OCI-LY3 (cell line): Measurements from ENCODE around the gene RAB6A.

ENCODE experiments used
- CTCF ChIP-seq: fragments of 200-600, 300-600 bp; sonication (generic); IDR thresholded peaks from 2 replicates; pipeline ENCODE4 v1.5.1; 2014; ENCODE audit warnings: antibody characterized with exemption, low read length, low read depth
- EZH2phosphoT487 ChIP-seq: fragments of 200-600 bp; shearing (Covaris generic); IDR thresholded peaks from 2 replicates; pipeline ENCODE4 v1.6.1; 2018; ENCODE audit warnings: antibody characterized with exemption, mixed run types, low read depth

- TF ChIP-seq CTCF = no peak
- no peak for TF ChIP-seq EZH2phosphoT487
Observed at GRCh38 chr11:73652856-73653559, 107.9 kb downstream of the RAB6A start.
